IMR-90 (cell line): ENCODE data around the gene RPAP2.

ENCODE experiments used
- CEBPB ChIP-seq: IDR thresholded peaks from 2 replicates; pipeline ENCODE4 v1.6.1; 2012; ENCODE audit warnings: low read depth, low read length, improper control_type of control experiment
- FOS ChIP-seq: fragments of 150-350 bp; IDR thresholded peaks from 2 replicates; pipeline ENCODE4 v1.6.1; 2016; ENCODE audit warnings: low read depth, low read length
- MAZ ChIP-seq: IDR thresholded peaks from 2 replicates; pipeline ENCODE4 v1.6.1; 2012; ENCODE audit warnings: low read depth, mild to moderate bottlenecking, low read length, improper control_type of control experiment, moderate library complexity, borderline replicate concordance
- MXI1 ChIP-seq: IDR thresholded peaks from 2 replicates; pipeline ENCODE4 v1.6.1; 2012; ENCODE audit warnings: low read depth, mild to moderate bottlenecking, low read length, moderate library complexity, borderline replicate concordance
- POLR2A ChIP-seq: IDR thresholded peaks from 2 replicates; pipeline ENCODE4 v1.6.1; 2012; ENCODE audit warnings: mild to moderate bottlenecking, low read depth, low read length
- RAD21 ChIP-seq: IDR thresholded peaks from 2 replicates; pipeline ENCODE4 v1.6.1; 2012; ENCODE audit warnings: low read length, improper control_type of control experiment
- RCOR1 ChIP-seq: IDR thresholded peaks from 2 replicates; pipeline ENCODE4 v1.6.1; 2012; ENCODE audit warnings: mild to moderate bottlenecking, low read length, improper control_type of control experiment; ENCODE audit not compliant: insufficient replicate concordance
- SMC3 ChIP-seq: fragments of 150-350 bp; IDR thresholded peaks from 2 replicates; pipeline ENCODE4 v1.6.1; 2016; ENCODE audit warnings: low read depth, mild to moderate bottlenecking, antibody characterized with exemption, low read length, moderate library complexity
- TF ChIP-seq, protein P1 (sequence below): conservative IDR thresholded peaks from 2 replicates; pipeline ENCODE4 v1.5.1; 2012; ENCODE audit warnings: mild to moderate bottlenecking, low read depth, low read length, improper control_type of control experiment
- TF ChIP-seq, protein P2 (sequence below): fragments of 150-350 bp; IDR thresholded peaks from 2 replicates; pipeline ENCODE4 v1.6.1; 2017; ENCODE audit warnings: mild to moderate bottlenecking, antibody characterized with exemption, low read length, low read depth

DNA sequence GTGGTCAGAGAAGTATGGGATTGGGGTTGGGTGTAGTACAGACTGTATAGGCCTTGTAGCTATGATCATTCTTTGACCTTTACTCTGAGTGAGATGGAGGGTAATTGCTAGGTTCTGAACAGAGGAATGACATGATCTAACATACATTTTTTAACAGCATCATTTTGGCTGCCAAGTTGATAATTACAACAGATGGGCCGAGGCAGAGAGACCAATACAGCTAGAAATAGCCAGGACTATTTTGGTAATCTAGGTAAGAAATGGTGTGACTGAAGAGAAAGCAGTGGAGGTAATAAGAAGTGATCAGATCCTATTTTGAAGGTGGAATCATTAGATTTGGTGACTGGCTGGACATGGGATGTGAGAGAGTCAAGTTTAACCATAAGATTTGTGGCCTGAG is 43.5 kb downstream of the RPAP2 start:
- TF ChIP-seq, protein P1, sequence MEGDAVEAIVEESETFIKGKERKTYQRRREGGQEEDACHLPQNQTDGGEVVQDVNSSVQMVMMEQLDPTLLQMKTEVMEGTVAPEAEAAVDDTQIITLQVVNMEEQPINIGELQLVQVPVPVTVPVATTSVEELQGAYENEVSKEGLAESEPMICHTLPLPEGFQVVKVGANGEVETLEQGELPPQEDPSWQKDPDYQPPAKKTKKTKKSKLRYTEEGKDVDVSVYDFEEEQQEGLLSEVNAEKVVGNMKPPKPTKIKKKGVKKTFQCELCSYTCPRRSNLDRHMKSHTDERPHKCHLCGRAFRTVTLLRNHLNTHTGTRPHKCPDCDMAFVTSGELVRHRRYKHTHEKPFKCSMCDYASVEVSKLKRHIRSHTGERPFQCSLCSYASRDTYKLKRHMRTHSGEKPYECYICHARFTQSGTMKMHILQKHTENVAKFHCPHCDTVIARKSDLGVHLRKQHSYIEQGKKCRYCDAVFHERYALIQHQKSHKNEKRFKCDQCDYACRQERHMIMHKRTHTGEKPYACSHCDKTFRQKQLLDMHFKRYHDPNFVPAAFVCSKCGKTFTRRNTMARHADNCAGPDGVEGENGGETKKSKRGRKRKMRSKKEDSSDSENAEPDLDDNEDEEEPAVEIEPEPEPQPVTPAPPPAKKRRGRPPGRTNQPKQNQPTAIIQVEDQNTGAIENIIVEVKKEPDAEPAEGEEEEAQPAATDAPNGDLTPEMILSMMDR, result no peak
- TF ChIP-seq POLR2A, result no peak
- TF ChIP-seq RAD21, result no peak
- TF ChIP-seq RCOR1, result no peak
- no peak for TF ChIP-seq FOS
- TF ChIP-seq MAZ, result no peak
- TF ChIP-seq, protein P2, sequence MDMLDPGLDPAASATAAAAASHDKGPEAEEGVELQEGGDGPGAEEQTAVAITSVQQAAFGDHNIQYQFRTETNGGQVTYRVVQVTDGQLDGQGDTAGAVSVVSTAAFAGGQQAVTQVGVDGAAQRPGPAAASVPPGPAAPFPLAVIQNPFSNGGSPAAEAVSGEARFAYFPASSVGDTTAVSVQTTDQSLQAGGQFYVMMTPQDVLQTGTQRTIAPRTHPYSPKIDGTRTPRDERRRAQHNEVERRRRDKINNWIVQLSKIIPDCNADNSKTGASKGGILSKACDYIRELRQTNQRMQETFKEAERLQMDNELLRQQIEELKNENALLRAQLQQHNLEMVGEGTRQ, result no peak
- no peak for TF ChIP-seq SMC3
- TF ChIP-seq CEBPB, result no peak
- TF ChIP-seq MXI1, result no peak
